Hepatocyte (in vitro differentiated cells): Measurements from ENCODE around the gene ZCCHC7. TPM values are rescaled to one million over a fixed set of nuclear protein-coding genes. Genes with fewer than 3 reads are reported as not detected.

Experiments
- DNase-seq: peaks from one replicate; pipeline ENCODE4 v3.0.0-alpha.2; 2016; ENCODE audit warnings: low spot score
- H2AFZ ChIP-seq: fragments of 200-600 bp; sonication (generic); 2 replicates; pipeline ENCODE4 v1.6.0; 2016; ENCODE audit warnings: antibody characterized with exemption, mild to moderate bottlenecking
- H3K27ac ChIP-seq: fragments of 200-600 bp; sonication (generic); 2 replicates; pipeline ENCODE4 v1.5.1; 2016; ENCODE audit warnings: mild to moderate bottlenecking
- H3K27me3 ChIP-seq: fragments of 200-600 bp; sonication (generic); 2 replicates; pipeline ENCODE4 v1.6.1; 2016
- H3K36me3 ChIP-seq: fragments of 200-600 bp; sonication (generic); replicated peaks from 2 replicates; pipeline ENCODE4 v1.5.1; 2016; ENCODE audit warnings: low read depth; ENCODE audit not compliant: insufficient read depth
- H3K4me1 ChIP-seq: fragments of 200-600 bp; sonication (generic); 2 replicates; pipeline ENCODE4 v1.5.1; 2016; ENCODE audit warnings: mild to moderate bottlenecking, moderate library complexity; ENCODE audit not compliant: insufficient read depth
- H3K4me2 ChIP-seq: fragments of 200-600 bp; sonication (generic); 2 replicates; pipeline ENCODE4 v1.6.0; 2016
- H3K4me3 ChIP-seq: fragments of 200-600 bp; sonication (generic); 2 replicates; pipeline ENCODE4 v1.5.1; 2016; ENCODE audit warnings: mild to moderate bottlenecking
- H3K79me2 ChIP-seq: fragments of 200-600 bp; sonication (generic); 2 replicates; pipeline ENCODE4 v1.6.0; 2017; ENCODE audit warnings: mild to moderate bottlenecking
- H3K9me2 ChIP-seq: fragments of 200-600 bp; sonication (generic); replicated peaks from 2 replicates; pipeline ENCODE4 v1.6.0; 2017; ENCODE audit warnings: mild to moderate bottlenecking; ENCODE audit not compliant: insufficient read depth
- H3K9me3 ChIP-seq: fragments of 200-600 bp; sonication (generic); 2 replicates; pipeline ENCODE4 v1.5.1; 2016; ENCODE audit warnings: low read depth, mild to moderate bottlenecking
- H4K20me1 ChIP-seq: fragments of 200-600 bp; sonication (generic); 2 replicates; pipeline ENCODE4 v1.6.0; 2016; ENCODE audit warnings: mild to moderate bottlenecking; ENCODE audit not compliant: insufficient read depth, poor library complexity, severe bottlenecking
- CTCF ChIP-seq: fragments of 200-600 bp; sonication (generic); IDR thresholded peaks from 2 replicates; pipeline ENCODE4 v1.5.1; 2016; ENCODE audit warnings: antibody characterized with exemption, mild to moderate bottlenecking; ENCODE audit not compliant: poor library complexity
- EZH2 ChIP-seq: fragments of 200-600 bp; sonication (generic); IDR thresholded peaks from 2 replicates; pipeline ENCODE4 v1.6.1; 2016; ENCODE audit warnings: antibody characterized with exemption, mild to moderate bottlenecking, borderline replicate concordance
- EZH2phosphoT487 ChIP-seq: fragments of 200-600 bp; sonication (generic); IDR thresholded peaks from one replicate; pipeline ENCODE4 v1.6.1; 2018; ENCODE audit warnings: antibody characterized with exemption, mild to moderate bottlenecking, low read depth, moderate library complexity; ENCODE audit not compliant: unreplicated experiment, severe bottlenecking
- WGBS: methylation state at CpG from one replicate; pipeline ENCODE4 v1.1.6; 2016; ENCODE audit warnings: low lambda C conversion rate; ENCODE audit errors: missing lambda C conversion rate; 5-methylcytosine and 5-hydroxymethylcytosine counted together
- polyA plus RNA-seq: library from polyadenylated mRNA; unstranded; fragments of >200 nt; fragmentation: Nextera tagmentation; extraction: Ambion mirVana; gene quantifications from 2 replicates; pipeline ENCODE4 v1.2.1, GENCODE V29; 2016
- total RNA-seq: library from RNA; depleted of rRNA; stranded (reverse); fragments of >200 nt; gene quantifications from 2 replicates; pipeline ENCODE4 v1.2.3, GENCODE V29; 2014

The ZCCHC7 gene
- total and polyA plus RNA-seq, 2 experiments from 2014 or later, result 12.3 to 14.6 TPM

DNA sequence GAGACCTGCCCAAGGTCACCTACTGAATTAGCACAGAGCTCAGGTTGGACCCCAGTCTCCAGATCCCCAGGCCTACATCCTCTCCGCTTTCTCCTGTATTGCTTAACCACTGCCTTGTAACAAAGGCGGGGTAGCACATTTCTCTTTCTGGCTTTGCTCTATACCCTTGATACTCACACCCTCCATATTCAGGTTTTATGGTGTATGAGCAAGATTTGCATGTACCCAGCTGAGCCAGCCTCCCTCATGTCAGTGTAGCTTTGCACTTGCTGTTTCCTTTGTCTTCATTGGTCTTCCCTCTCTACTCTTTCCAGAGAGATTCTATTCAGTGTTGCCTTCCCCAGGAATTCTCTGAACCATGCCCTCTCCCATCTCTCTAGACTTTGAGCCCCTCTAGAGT, 19.6 kb upstream of the ZCCHC7 start:
- Histone ChIP-seq H3K4me1 (no peaks in the 10 kb centered on the region), H3K9me2 (no peaks in the 10 kb centered on the region), H2AFZ (no peak overlapping the region), H4K20me1 (no peaks in the 10 kb centered on the region), H3K4me3 (no peak overlapping the region), H3K79me2 (no peaks in the 10 kb centered on the region), H3K4me2 (no peak overlapping the region), H3K27ac (no peak overlapping the region), H3K27me3 (no peaks in the 10 kb centered on the region), H3K36me3 (no peaks in the 10 kb centered on the region), H3K9me3 (no peaks in the 10 kb centered on the region)
- no peak for DNase-seq
- TF ChIP-seq EZH2 (no peak), EZH2phosphoT487 (no peak), CTCF (no peak)
- WGBS, result 95% methylated on average over 2 of the region's 2 CpGs

GRCh38 chr9:37102486-37102885, 17.9 kb upstream of the ZCCHC7 start:
- Histone ChIP-seq H3K4me1 (no peaks in the 10 kb centered on the region), H3K4me3 (no peak overlapping the region), H3K79me2 (no peaks in the 10 kb centered on the region), H3K9me2 (no peaks in the 10 kb centered on the region), H3K27me3 (no peaks in the 10 kb centered on the region), H2AFZ (no peak overlapping the region), H3K4me2 (no peak overlapping the region), H3K36me3 (no peaks in the 10 kb centered on the region), H3K9me3 (no peaks in the 10 kb centered on the region), H4K20me1 (no peaks in the 10 kb centered on the region), H3K27ac (no peak overlapping the region)
- WGBS, result 57% methylated on average over 3 of the region's 3 CpGs
- DNase-seq, result no peak
- TF ChIP-seq EZH2 (no peak), CTCF (no peak), EZH2phosphoT487 (no peak)

DNA sequence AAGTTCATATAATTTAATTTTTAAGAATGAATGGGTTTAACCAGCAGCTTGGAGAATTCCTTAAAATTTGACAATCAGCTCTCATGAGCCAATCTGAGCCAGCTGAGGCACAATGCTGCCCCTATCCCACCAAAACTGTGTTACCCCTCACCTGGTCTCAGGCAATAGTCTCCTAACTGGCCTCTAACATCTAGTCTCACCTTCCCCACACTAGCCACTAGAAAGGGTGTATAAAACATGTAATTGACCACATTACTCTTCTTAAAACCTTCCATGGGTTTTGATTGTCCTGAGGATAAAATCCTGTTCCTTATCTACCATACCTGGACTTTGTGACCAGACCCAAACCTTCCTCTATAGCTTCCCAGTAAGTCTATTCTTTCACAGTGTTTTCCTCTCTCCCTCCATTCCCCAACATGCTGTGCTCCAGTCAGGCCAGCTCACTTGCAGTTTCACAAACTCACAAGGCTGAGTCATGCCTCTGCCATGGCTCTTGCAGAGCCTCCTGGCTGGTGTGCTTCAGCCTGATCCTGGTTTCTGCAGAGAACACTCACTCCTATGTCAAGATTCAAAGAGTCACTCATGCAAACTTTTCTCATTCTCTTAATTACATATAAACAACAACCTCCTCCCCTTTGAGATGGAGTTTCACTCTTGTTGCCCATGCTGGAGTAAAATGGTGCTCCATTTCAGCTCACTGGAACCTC, 16.0 kb upstream of the ZCCHC7 start:
- H4K20me1 ChIP-seq, result no peaks in the 10 kb centered on the region
- no peaks in the 10 kb centered on the region for H3K4me1 ChIP-seq
- H3K4me2 ChIP-seq, result no peak overlapping the region
- H3K36me3 ChIP-seq, result no peaks in the 10 kb centered on the region
- no peaks in the 10 kb centered on the region for H3K79me2 ChIP-seq
- DNase-seq, result peak; percentile 62
- H3K4me3 ChIP-seq, result no peak overlapping the region
- no peaks in the 10 kb centered on the region for H3K9me2 ChIP-seq
- H3K9me3 ChIP-seq, result no peaks in the 10 kb centered on the region
- TF ChIP-seq EZH2 (no peak), CTCF (no peak), EZH2phosphoT487 (no peak)
- no peak overlapping the region for H3K27ac ChIP-seq
- no peak overlapping the region for H2AFZ ChIP-seq
- no peaks in the 10 kb centered on the region for H3K27me3 ChIP-seq

DNA sequence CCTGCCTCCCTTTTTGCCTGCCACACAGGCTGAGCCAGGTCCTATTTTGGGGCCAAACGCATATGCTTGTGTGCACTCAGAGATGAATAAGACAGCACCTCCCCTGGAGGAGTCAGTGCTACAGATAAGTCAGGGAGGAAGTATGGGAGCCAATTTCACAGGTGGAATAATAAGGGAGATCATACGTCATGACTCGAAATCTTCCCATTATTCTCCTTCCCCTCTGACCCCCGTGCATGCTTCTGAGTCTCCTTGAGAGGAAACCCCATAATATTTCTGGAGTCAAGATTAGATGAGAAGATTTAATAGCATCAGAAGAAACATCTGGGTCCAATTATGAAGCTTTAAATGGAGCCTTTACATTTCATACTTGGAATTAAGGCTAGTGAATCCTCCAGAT, 15.1 kb upstream of the ZCCHC7 start:
- Histone ChIP-seq H3K9me3 (no peaks in the 10 kb centered on the region), H3K27me3 (no peaks in the 10 kb centered on the region), H3K4me3 (no peak overlapping the region), H3K4me2 (no peak overlapping the region), H2AFZ (no peak overlapping the region), H3K4me1 (no peaks in the 10 kb centered on the region), H4K20me1 (no peaks in the 10 kb centered on the region), H3K79me2 (no peaks in the 10 kb centered on the region), H3K9me2 (no peaks in the 10 kb centered on the region), H3K36me3 (no peaks in the 10 kb centered on the region), H3K27ac (no peak overlapping the region)
- WGBS, result 61% methylated on average over 4 of the region's 4 CpGs
- DNase-seq, result no peak
- TF ChIP-seq EZH2 (no peak), CTCF (no peak), EZH2phosphoT487 (no peak)
